ENCODE measurements around the gene TCERG1. TPM values are rescaled to one million over a fixed set of nuclear protein-coding genes. Genes with fewer than 3 reads are reported as not detected.

TCERG1 gene
- total RNA-seq, 1 donor from 2014 or later, result 46.3 TPM

- ATAC-seq (peak; percentile 76), DNase-seq (no peak)
- no peak overlapping the region for H3K27ac ChIP-seq
- H3K36me3 ChIP-seq, result no peaks in the 10 kb centered on the region
- TF ChIP-seq CTCF (IDR thresholded peaks at IDR 0.05), result peak; percentile 68
- intact Hi-C loops (cut with DNase I), result no loop called here
- H3K27me3 ChIP-seq, result no peaks in the 10 kb centered on the region
- H3K4me3 ChIP-seq, result no peak overlapping the region
- no peaks in the 10 kb centered on the region for H3K4me1 ChIP-seq
- H3K9me3 ChIP-seq, result no peaks in the 10 kb centered on the region
These were observed 20.1 kb upstream of the TCERG1 start for GRCh38 chr5:146426853-146427618.

GRCh38 chr5:146427619-146427997 is 19.5 kb upstream of the TCERG1 start:
- no peak for ATAC-seq
- intact Hi-C loops (cut with DNase I), result no loop called here
- Histone ChIP-seq H3K9me3 (no peaks in the 10 kb centered on the region), H3K4me3 (no peak overlapping the region), H3K27ac (no peak overlapping the region), H3K27me3 (no peaks in the 10 kb centered on the region), H3K4me1 (no peaks in the 10 kb centered on the region), H3K36me3 (no peaks in the 10 kb centered on the region)
- no peak for TF ChIP-seq CTCF (IDR thresholded peaks at IDR 0.05)
- no peak for DNase-seq

- ATAC-seq (no peak), DNase-seq (no peak)
- peaks cover under 1% of the 10 kb centered on the region for H3K27me3 ChIP-seq
- H3K36me3 ChIP-seq, result no peaks in the 10 kb centered on the region
- no peaks in the 10 kb centered on the region for H3K4me1 ChIP-seq
- no peak overlapping the region for H3K4me3 ChIP-seq
- intact Hi-C loops (cut with DNase I), result no loop called here
- no peak overlapping the region for H3K27ac ChIP-seq
- TF ChIP-seq CTCF (IDR thresholded peaks at IDR 0.05), result no peak
- H3K9me3 ChIP-seq, result no peaks in the 10 kb centered on the region
These were observed 18.5 kb upstream of the TCERG1 start for GRCh38 chr5:146428658-146429057.

- no peak overlapping the region for H3K27ac ChIP-seq
- H3K36me3 ChIP-seq, result no peaks in the 10 kb centered on the region
- no peaks in the 10 kb centered on the region for H3K9me3 ChIP-seq
- ATAC-seq (no peak), DNase-seq (no peak)
- H3K27me3 ChIP-seq, result peaks cover 17% of the 10 kb centered on the region
- no peak overlapping the region for H3K4me3 ChIP-seq
- intact Hi-C loops (cut with DNase I), result no loop called here
- no peaks in the 10 kb centered on the region for H3K4me1 ChIP-seq
- TF ChIP-seq CTCF (IDR thresholded peaks at IDR 0.05), result no peak
These were observed 6.8 kb upstream of the TCERG1 start for GRCh38 chr5:146440353-146440752.

- no peak for ATAC-seq
- H3K4me1 ChIP-seq, result no peaks in the 10 kb centered on the region
- no peak for TF ChIP-seq CTCF (IDR thresholded peaks at IDR 0.05)
- H3K4me3 ChIP-seq, result no peak overlapping the region
- no peak overlapping the region for H3K27ac ChIP-seq
- no peaks in the 10 kb centered on the region for H3K36me3 ChIP-seq
- peaks cover 11% of the 10 kb centered on the region for H3K27me3 ChIP-seq
- no peaks in the 10 kb centered on the region for H3K9me3 ChIP-seq
- intact Hi-C loops (cut with DNase I), result no loop called here
- DNase-seq, result no peak
These were observed 6.2 kb upstream of the TCERG1 start for GRCh38 chr5:146440870-146441495.
